ENCODE measurements around the gene JMJD6.

Gene JMJD6

DNA sequence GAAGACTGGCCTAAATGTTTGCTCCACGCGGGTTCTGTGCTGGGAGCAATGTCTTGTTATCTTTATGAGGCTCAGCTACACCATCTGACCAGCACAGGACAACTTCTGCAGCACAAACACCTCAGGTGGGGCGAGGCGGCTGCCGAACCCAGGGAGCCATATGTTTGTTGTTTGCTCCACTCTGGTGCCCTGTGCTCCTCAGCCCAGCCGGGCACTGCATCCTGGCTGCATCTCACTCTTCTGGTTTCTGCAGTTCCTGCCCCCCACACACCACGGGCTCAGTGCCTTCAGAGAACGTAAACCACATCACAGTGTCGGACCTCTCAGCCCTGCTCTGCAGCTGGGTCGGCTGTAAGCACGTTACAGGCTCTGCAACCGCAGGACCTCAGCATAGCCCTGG lies 48.1 kb downstream of the JMJD6 start:
- DNase-seq = no peak

DNA sequence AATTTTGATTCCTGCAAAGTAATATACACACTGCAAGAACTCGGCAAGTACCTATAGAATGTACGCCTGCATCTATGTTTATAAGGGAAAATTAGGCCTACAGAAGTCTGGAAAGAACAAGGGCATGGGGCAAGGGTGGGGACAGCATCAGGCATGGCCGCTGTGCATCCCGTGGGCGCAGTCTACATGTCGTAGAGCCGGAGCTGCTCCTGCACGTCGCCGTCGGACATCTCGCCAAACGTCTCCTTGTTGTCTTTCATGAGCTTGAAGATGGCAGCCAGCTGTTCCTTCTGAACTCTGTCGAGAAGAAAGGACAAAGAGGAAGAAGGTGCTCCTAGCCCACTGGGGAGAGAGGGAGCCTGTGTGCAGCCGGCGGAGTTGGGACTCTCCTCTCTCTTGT lies 49.0 kb downstream of the JMJD6 start:
- DNase-seq = no peak

DNA sequence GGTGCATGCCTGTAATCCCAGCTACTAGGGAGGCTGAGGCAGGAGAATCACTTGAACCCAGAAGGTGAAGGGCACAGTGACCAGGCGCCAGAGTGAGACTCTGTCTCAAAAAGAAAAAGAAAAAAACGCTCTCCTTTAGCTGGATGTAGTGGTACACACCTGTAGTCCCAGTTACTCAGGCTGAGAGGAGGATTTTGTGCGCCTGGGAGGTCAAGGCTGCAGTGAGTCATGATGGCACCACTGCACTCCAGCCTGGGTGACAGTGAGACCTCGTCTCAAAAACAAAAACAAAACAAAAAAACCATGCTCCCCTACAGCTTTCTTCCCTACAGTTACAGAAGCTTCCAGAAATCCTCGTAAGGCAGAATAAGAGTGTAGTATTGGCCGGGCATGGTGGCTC lies 49.8 kb downstream of the JMJD6 start:
- DNase-seq = no peak

DNA sequence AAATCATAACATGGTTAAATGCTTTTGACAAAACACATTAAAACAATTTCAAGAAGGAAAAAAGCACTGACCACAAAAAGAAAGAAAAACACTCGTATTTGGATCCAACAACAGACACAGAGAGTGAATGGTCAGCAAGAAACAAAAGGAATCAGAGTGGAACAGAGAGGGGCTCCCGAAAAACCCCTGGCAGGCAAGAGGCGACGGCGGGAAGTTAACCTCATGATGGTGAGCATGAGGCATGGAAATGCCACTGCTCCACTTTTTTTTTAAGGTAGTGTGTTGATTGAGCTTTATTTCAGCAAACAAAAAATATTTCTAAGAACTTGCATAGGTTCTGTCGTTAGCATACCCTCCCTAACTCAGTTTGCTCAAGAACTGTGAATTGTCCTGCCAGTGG lies 50.8 kb downstream of the JMJD6 start:
- DNase-seq = no peak

DNA sequence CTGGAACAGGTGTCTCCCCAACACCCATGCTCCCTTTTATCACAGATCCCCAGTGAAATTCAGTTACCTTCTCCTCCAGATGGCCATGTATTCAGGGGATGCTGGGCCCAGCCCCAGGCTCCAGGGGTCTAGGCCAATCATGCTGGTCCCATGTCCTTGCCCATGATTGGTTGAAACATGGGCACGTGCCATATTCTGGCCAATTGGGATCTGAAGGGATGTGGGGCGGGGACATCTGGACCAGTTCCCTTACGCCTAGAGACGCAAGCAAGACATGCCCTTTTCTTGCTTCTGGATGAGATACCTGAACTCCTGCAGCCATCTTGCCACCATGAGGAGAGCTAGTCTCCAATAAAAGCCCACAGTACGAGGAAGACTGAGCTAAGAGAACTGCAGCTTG lies 51.8 kb downstream of the JMJD6 start:
- no peak for DNase-seq

DNA sequence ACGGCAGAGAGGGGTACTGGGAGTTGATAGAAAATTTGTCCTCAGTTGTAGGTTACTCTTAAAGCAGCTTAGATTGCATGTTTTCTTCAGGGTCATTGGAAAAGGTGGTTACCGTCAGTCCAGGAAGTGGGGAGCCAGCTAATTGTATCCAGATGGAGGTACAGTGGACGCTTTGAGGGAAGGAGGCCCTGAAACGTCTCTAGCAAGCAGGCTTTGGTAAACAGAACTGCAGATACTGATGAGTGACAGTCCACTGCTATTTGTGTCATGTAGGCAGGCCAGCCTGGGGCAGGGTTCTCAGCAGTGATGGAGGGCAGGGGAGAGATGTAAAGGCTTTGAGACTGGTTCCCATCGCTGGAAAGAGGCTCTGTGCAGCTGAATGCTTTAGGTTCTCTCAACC lies 52.7 kb downstream of the JMJD6 start:
- DNase-seq = no peak

DNA sequence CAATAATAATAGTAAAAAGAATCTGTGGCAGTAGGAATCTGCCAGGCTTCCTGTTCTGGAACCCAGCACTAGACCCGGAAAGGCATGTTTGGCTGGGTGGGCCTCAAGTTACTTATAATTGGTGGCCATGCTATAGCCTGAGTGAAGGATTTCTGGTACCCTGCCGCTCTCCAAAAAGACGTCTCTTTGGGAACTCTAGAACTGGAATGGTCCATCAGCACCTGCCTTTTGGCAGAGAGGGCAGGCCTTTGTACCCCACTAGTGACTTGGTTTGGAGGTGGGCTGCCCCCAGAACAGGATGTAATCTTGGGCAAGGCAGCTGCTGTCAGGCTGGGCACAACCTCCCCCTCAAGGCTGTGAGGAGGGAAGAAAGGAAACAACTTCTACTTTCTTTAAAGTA lies 53.5 kb downstream of the JMJD6 start:
- DNase-seq = no peak

DNA sequence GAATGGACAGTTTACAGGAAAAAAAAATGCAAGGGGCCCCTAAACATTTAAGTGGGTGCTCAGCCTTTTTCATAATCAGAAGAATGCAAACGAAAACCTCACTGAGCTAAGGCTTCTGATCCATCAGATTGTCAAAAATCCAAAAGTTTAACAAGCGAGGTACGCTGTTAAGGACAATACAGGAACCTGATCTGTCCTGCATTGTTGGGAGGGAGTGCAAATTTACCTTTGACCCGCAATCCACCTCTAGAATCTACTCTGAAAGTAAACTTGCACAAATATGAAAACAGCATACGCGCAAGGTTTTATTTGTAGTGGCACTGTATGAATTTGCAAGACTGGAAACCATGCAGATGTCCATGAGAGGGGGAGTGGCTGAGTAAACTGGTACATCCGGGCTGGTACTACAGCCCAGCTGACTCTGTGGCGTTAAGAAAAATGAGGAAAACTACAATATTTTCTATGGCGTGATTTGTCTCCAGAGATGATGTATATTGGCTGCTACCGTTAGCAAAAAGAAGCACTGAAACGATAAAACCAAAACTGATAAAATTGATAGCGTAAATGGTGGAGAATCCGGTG lies 54.0 kb downstream of the JMJD6 start:
- DNase-seq = no peak

DNA sequence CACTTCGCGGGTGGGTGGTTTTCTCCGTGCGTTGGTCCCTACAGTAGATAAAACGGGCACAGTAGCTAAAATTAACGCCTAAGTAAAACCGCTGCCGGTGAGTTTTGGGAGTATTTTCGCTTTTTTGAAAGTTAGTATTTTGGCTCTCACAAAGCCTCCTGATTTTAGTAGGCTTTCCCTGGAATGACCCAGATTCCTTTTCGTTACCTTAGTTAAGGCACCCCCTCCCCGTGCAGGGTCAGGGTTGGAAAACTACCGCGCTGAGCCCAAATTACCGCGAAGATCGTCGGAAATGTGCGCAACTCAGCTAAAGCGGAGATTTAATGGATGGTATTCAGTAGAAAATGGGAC lies 54.5 kb downstream of the JMJD6 start:
- DNase-seq = no peak

DNA sequence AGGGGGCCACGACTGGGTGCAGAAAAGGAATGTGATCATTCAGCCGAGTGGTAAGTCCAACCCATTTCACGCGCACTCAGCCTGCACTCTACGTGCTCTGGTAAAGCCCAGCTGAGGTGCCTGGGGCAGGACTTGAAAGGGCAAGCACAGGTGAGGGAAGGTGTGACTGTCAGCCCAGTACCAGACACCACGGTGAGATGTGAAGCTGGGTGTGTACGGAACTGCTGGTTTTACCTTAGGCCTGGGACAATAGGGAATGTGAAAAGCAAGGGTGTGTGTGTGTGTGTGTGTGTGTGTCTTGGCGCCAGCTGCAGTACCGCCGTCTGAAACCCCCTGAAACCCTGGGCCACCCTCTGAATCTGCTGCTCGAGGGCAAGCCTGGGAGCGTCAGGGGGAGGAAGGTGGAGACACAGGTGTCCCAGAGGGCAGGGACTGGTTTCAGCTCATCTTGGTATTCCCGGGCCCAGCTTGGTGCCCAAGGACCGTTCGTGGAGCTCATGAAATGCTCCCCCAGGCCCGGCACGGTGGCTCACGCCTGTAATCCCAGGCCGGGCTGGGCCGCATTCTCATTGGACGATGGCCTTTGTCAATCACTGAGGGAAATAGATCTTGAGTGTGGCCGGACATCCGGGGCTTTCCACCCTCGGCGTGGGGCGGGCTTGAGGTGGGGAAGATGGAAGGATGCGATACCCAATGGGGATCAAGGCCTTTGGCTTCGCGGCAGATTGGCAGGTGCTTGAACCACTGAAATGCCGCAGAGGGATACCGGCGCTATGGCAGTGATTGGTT lies 55.1 kb downstream of the JMJD6 start:
- peak; percentile 89 to 99 for DNase-seq

DNA sequence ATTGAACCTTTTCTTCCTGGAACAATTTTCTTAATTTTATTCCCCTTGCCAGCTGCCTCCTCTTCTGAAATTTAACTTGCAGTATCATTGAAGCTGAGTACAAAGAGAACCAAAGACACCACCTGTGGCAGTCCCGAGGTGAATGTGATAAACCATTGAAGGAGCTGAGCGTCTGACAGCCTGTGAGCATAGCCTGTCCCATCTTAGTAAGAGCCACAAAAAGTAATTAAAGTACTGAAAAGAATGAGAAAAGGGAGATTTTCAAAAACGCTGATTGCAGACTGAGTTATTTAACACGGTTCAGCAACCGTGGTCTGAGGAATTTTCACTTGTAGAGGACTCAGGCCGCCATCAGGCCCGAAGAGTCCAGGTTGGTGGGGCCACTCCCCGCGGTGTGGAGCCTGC lies 55.7 kb downstream of the JMJD6 start:
- no peak for DNase-seq

DNA sequence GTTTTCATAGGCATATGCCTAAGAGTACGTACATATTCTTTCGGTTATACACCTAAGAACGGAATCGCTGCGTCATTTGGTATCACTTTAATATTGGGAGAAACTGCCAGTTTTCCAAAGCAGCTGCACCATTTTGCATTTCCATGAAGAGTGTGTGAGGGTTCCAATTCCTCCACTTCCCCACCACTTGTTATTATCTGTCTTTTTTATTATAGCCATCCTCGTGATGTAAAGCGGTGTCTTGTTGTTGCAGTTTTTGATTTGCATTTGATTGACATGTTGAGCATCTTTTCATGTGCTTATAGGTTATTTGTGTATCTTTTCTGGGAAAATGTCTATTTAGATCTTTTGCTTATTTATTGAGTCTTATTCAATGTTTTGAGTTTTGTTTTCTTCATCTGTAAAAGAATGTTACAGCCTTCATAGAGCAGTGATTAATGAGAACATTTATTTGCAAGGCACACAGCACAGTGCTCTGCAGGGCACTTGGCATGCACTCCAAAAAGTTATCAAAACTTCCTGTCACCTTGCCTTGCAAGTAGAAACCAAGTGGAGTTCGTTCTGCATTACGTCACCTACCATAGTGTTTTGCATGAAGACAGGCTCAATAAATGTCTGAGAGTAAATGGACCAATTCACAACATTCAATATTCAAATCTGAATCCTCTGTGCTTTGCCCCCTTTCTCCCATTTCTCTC lies 56.2 kb downstream of the JMJD6 start:
- DNase-seq = no peak
